ENCODE data around the gene CETP.

- TF ChIP-seq CTCF (IDR thresholded peaks at IDR 0.05; ENCODE audit: insufficient read depth, low read depth, low read length): no peak
- no peak for TF ChIP-seq EZH2 (IDR thresholded peaks at IDR 0.05; ENCODE audit: insufficient read depth, low read length)
Measured at GRCh38 chr16:56947604-56947995, 14.2 kb upstream of the CETP start.

All from astrocyte (in vitro differentiated cells and primary cell).